Mesenchymal stem cell (in vitro differentiated cells and primary cell): ENCODE data around the gene GDF2.
A peak's percentile ranks its signal among the peaks of the same experiment; 100 is the strongest.

Source experiments
- DNase-seq: peaks from one replicate; pipeline ENCODE4 v3.0.0-alpha.2; 2013
- H2AFZ ChIP-seq: one replicate; pipeline ENCODE4 v1.6.1; 2013; ENCODE audit warnings: low read depth, mild to moderate bottlenecking, control low read depth, inconsistent platforms, low read length, moderate library complexity
- H2AK5ac ChIP-seq: 2 replicates; pipeline ENCODE4 v1.6.1; 2013; ENCODE audit warnings: low read length, moderate library complexity, mild to moderate bottlenecking, inconsistent platforms; ENCODE audit not compliant: severe bottlenecking
- H2BK120ac ChIP-seq: one replicate; pipeline ENCODE4 v1.6.1; 2013; ENCODE audit warnings: low read depth, mild to moderate bottlenecking, inconsistent platforms, low read length, moderate library complexity
- H2BK12ac ChIP-seq, 2 experiments: one replicate each; pipeline ENCODE4 v1.6.1; 2013; ENCODE audit warnings: inconsistent platforms in 2 of 2, low read length in 2 of 2, mild to moderate bottlenecking in 2 of 2, moderate library complexity in 2 of 2, control low read depth in 1 of 2
- H2BK15ac ChIP-seq: one replicate; pipeline ENCODE4 v1.6.1; 2013; ENCODE audit warnings: mild to moderate bottlenecking, low read depth, inconsistent platforms; ENCODE audit not compliant: poor library complexity, severe bottlenecking
- H2BK5ac ChIP-seq: 2 replicates; pipeline ENCODE4 v1.6.1; 2013; ENCODE audit warnings: low read depth, mild to moderate bottlenecking, low read length, control low read depth, inconsistent platforms; ENCODE audit not compliant: poor library complexity, severe bottlenecking
- H3K14ac ChIP-seq, 2 experiments: one replicate each; pipeline ENCODE4 v1.6.1; 2013; ENCODE audit warnings: inconsistent platforms in 2 of 2, low read length in 2 of 2, control low read depth in 1 of 2, mild to moderate bottlenecking in 1 of 2, moderate library complexity in 1 of 2
- H3K18ac ChIP-seq, 2 experiments: one replicate each; pipeline ENCODE4 v1.6.1; 2013; ENCODE audit warnings: inconsistent platforms in 2 of 2, low read length in 2 of 2, control low read depth in 1 of 2, low read depth in 1 of 2, mild to moderate bottlenecking in 1 of 2
- H3K23ac ChIP-seq, 2 experiments: one replicate each; pipeline ENCODE4 v1.6.1; 2013; ENCODE audit warnings: inconsistent platforms in 2 of 2, low read length in 2 of 2, mild to moderate bottlenecking in 2 of 2, moderate library complexity in 2 of 2, control low read depth in 1 of 2
- H3K27ac ChIP-seq: 2 replicates; pipeline ENCODE4 v1.5.1; 2013; ENCODE audit warnings: mild to moderate bottlenecking, moderate library complexity, low read length, control low read depth, inconsistent platforms; ENCODE audit not compliant: poor library complexity, severe bottlenecking
- H3K27me3 ChIP-seq, 2 experiments: 2 replicates each; pipeline versions ENCODE4 v1.6.1 to v1.7.0; 2013; ENCODE audit warnings: low read length in 2 of 2, mild to moderate bottlenecking in 2 of 2, moderate library complexity in 2 of 2, control low read depth in 1 of 2, inconsistent platforms in 1 of 2; ENCODE audit not compliant: control insufficient read depth in 1 of 2, insufficient read depth in 1 of 2
- H3K36me3 ChIP-seq, 2 experiments: 2 replicates each; pipeline versions ENCODE4 v1.6.1 to v1.7.0; 2013; ENCODE audit warnings: low read length in 2 of 2, control low read depth in 1 of 2, inconsistent platforms in 1 of 2, low read depth in 1 of 2, mild to moderate bottlenecking in 1 of 2; ENCODE audit not compliant: insufficient read depth in 2 of 2, control insufficient read depth in 1 of 2
- H3K4ac ChIP-seq, 2 experiments: one replicate each; pipeline ENCODE4 v1.6.1; 2013; ENCODE audit warnings: inconsistent platforms in 2 of 2, low read length in 2 of 2, mild to moderate bottlenecking in 2 of 2, moderate library complexity in 2 of 2, control low read depth in 1 of 2, low read depth in 1 of 2
- H3K4me1 ChIP-seq: 2 replicates; pipeline ENCODE4 v1.6.1; 2013; ENCODE audit warnings: low read depth, low read length, control low read depth; ENCODE audit not compliant: control insufficient read depth, insufficient read depth
- H3K4me2 ChIP-seq: 2 replicates; pipeline ENCODE4 v1.6.1; 2013; ENCODE audit warnings: low read length, mild to moderate bottlenecking, inconsistent platforms; ENCODE audit not compliant: poor library complexity, severe bottlenecking
- H3K4me3 ChIP-seq, 2 experiments: 2 replicates each; pipeline versions ENCODE4 v1.5.1 to v1.7.0; 2013; ENCODE audit warnings: low read length in 2 of 2, mild to moderate bottlenecking in 2 of 2, control low read depth in 1 of 2, low read depth in 1 of 2; ENCODE audit not compliant: insufficient read depth in 1 of 2
- H3K79me1 ChIP-seq: replicated peaks from 2 replicates; pipeline ENCODE4 v1.6.1; 2013; ENCODE audit warnings: mild to moderate bottlenecking, control low read depth, low read length, inconsistent platforms; ENCODE audit not compliant: poor library complexity, severe bottlenecking
- H3K9ac ChIP-seq: 2 replicates; pipeline ENCODE4 v1.7.0; 2013; ENCODE audit warnings: mild to moderate bottlenecking, low read length, moderate library complexity
- H3K9me3 ChIP-seq: 2 replicates; pipeline ENCODE4 v1.7.0; 2013; ENCODE audit warnings: mild to moderate bottlenecking, low read length; ENCODE audit not compliant: control insufficient read depth
- H4K8ac ChIP-seq: one replicate; pipeline ENCODE4 v1.6.1; 2013; ENCODE audit warnings: inconsistent platforms, mild to moderate bottlenecking, low read length, moderate library complexity
- H4K91ac ChIP-seq: one replicate; pipeline ENCODE4 v1.6.1; 2013; ENCODE audit warnings: mild to moderate bottlenecking, low read length, inconsistent platforms
- WGBS: methylation state at CpG from one replicate; pipeline ENCODE4 v1.1.7; 2013; ENCODE audit warnings: mixed read lengths; 5-methylcytosine and 5-hydroxymethylcytosine counted together

Gene GDF2

DNA sequence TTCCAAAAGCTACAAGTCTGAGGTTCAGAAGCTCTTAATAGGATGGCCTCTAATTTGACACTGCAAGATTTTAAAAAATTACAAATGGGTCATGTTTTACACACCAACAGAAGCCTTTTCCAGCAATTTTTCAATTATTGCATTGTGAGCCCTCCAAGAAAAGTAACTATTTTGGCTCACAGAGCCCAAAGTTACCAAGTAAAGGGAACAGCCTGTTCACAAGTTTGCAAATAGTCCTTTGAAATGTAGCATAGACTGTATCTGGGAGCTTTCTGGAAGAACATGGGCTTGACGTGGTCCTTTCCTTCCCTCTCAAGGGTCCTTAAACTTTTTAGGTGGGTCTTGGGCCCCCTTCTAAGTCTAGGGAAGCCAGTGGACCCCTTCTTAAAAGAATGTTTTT lies 23.5 kb upstream of the GDF2 start:
- Histone ChIP-seq H3K18ac (no peak overlapping the region), H3K9me3 (no peaks in the 10 kb centered on the region), H2BK5ac (no peak overlapping the region), H3K79me1 (no peaks in the 10 kb centered on the region), H3K4ac (no peak overlapping the region), H4K91ac (no peak overlapping the region), H2AK5ac (no peak overlapping the region), H3K27ac (no peak overlapping the region), H4K8ac (no peak overlapping the region), H2BK120ac (no peak overlapping the region), H3K23ac (no peak overlapping the region), H3K4me2 (no peak overlapping the region), H3K4me3 (no peak overlapping the region), H2BK12ac (no peak overlapping the region), H3K9ac (no peak overlapping the region), H3K14ac (no peak overlapping the region), H2BK15ac (no peak overlapping the region), H3K27me3 (peaks cover 56 to 86% of the 10 kb centered on the region in 2 experiments), H3K36me3 (no peaks in the 10 kb centered on the region), H2AFZ (no peak overlapping the region), H3K4me1 (peaks cover 11% of the 10 kb centered on the region)
- no peak for DNase-seq
- WGBS: 86% methylated on average over 1 of the region's 1 CpG

DNA sequence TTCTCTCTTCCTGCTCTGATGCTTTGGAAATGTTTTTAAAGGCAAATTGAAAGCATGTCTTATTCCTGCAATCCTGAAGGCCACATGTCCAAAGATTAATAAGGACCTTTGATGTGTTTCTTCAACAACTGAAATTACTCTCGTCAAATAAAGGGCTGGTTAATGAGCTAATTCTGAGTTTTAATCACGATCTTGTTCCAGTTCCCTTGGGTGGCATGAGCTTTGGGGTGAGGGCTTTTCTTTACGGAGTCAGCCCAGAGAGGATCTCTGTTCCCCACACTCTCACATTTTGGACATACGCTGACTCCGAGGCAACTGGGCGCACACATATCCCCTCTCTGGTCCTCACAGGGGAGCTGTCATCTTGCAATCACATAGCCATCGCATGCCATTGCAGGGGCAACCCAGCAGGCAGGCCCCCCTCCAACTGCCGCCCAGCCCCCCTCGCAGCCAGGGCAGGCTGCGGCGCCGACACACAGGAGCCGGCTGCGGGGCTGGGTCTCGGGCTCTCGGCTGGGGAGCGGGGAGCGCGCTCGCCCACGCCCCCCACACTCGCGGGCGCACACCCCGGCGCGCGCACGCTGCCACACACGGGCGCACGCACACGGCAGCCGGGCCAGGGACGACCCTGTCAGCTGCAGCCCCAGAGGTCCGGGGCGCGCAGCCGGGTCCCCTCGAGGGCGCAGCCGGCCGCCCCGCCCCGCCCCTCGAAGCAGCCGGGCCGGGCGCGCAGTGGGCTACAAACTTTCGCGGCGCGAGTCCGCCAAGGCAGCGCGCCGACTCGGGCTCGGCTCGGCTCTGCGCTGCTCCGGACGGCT lies 22.4 kb upstream of the GDF2 start, which contains the start of gene GDF10:
GDF10 (plus strand) TSS at position 587 of the 818 bp plus-strand sequence. CDS start 455 bp downstream, outside the sequence.
- no peak for DNase-seq
- peak within 1 kb of the TSS; percentile 23 for H3K9ac ChIP-seq
- peak within 1 kb of the TSS; percentile 29 to 76 for H3K4me3 ChIP-seq
- no peak within 1 kb of the TSS for H4K91ac ChIP-seq
- no peak within 1 kb of the TSS for H3K27ac ChIP-seq
- no peaks in the 10 kb centered on the region for H3K9me3 ChIP-seq
- H3K23ac ChIP-seq: no peak within 1 kb of the TSS
- 5% methylated on average over 52 of the region's 64 CpGs for WGBS
- H2BK120ac ChIP-seq: no peak within 1 kb of the TSS
- no peak within 1 kb of the TSS for H2AK5ac ChIP-seq
- no peak within 1 kb of the TSS for H2BK12ac ChIP-seq
- H2BK5ac ChIP-seq: no peak within 1 kb of the TSS
- H3K4me1 ChIP-seq: peaks cover 11% of the 10 kb centered on the region
- peak within 1 kb of the TSS; percentile 44 for H3K4me2 ChIP-seq
- H3K36me3 ChIP-seq: no peaks in the 10 kb centered on the region
- H3K4ac ChIP-seq: no peak within 1 kb of the TSS
- H2AFZ ChIP-seq: no peak within 1 kb of the TSS
- H3K27me3 ChIP-seq: peaks cover 58 to 83% of the 10 kb centered on the region in 2 experiments
- H3K79me1 ChIP-seq: no peaks in the 10 kb centered on the region
- no peak within 1 kb of the TSS for H3K18ac ChIP-seq
- H4K8ac ChIP-seq: no peak within 1 kb of the TSS
- H3K14ac ChIP-seq: no peak within 1 kb of the TSS
- H2BK15ac ChIP-seq: no peak within 1 kb of the TSS

DNA sequence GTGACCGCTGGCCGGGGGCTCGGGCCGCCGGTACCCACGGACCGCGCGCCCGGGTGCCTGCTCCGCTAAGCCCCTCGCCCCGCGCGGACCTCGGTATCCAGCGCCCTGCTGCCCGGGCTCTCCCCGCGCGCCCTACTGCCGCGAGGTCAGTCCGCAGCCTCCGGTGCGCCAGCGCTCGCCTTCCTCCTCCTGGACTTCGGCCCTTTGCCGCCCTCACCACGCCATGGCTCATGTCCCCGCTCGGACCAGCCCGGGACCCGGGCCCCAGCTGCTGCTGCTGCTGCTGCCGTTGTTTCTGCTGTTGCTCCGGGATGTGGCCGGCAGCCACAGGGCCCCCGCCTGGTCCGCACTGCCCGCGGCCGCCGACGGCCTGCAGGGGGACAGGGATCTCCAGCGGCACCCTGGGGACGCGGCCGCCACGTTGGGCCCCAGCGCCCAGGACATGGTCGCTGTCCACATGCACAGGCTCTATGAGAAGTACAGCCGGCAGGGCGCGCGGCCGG lies 21.8 kb upstream of the GDF2 start:
- Histone ChIP-seq H2BK120ac (no peak overlapping the region), H4K91ac (no peak overlapping the region), H3K27me3 (peaks cover 56 to 82% of the 10 kb centered on the region in 2 experiments), H2AFZ (no peak overlapping the region), H3K79me1 (no peaks in the 10 kb centered on the region), H3K4me3 (peak overlapping the region; percentile 29 to 76), H2AK5ac (no peak overlapping the region), H3K23ac (no peak overlapping the region), H3K4me1 (peaks cover 11% of the 10 kb centered on the region), H4K8ac (no peak overlapping the region), H3K9me3 (no peaks in the 10 kb centered on the region), H3K14ac (no peak overlapping the region), H3K4me2 (peak overlapping the region; percentile 44), H3K36me3 (no peaks in the 10 kb centered on the region), H3K18ac (no peak overlapping the region), H2BK12ac (no peak overlapping the region), H3K9ac (peak overlapping the region; percentile 23), H3K27ac (no peak overlapping the region), H2BK5ac (no peak overlapping the region), H2BK15ac (no peak overlapping the region), H3K4ac (no peak overlapping the region)
- WGBS: 4% methylated on average over 52 of the region's 57 CpGs
- no peak for DNase-seq

DNA sequence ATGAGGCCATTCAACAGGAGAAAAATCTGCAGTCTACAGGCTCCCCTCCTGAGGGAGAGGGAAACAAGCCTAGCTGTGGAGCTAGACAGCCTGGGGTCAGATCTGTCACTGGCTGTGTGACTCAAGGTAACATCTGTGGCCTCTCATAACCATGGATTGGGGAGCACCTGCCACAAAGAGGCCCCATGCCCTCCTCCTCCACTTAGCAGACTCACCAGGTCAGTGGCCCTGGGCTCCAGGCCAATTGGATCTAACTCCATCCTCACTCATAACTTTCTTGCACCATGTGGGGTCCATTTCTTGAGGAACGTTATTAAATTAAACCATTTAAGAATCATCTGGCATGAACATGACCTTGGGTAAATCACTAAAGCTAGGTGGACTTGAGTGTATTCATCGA lies 20.4 kb upstream of the GDF2 start:
- Histone ChIP-seq H3K79me1 (no peaks in the 10 kb centered on the region), H2AFZ (no peak overlapping the region), H2BK15ac (no peak overlapping the region), H3K4me2 (no peak overlapping the region), H2BK12ac (no peak overlapping the region), H3K9me3 (no peaks in the 10 kb centered on the region), H3K9ac (no peak overlapping the region), H3K23ac (no peak overlapping the region), H3K36me3 (no peaks in the 10 kb centered on the region), H3K4me3 (peak overlapping the region in 1 of 2 experiments; percentile 76), H3K18ac (no peak overlapping the region), H2AK5ac (no peak overlapping the region), H3K27ac (no peak overlapping the region), H3K27me3 (peaks cover 58 to 84% of the 10 kb centered on the region in 2 experiments), H4K8ac (no peak overlapping the region), H3K4me1 (peaks cover 11% of the 10 kb centered on the region), H2BK5ac (no peak overlapping the region), H4K91ac (no peak overlapping the region), H3K14ac (no peak overlapping the region), H2BK120ac (no peak overlapping the region), H3K4ac (no peak overlapping the region)
- no peak for DNase-seq
- 86% methylated on average over 2 of the region's 2 CpGs for WGBS
